ENCODE results near the gene AMBRA1. TPM values are rescaled to one million over a fixed set of nuclear protein-coding genes. Genes with fewer than 3 reads are reported as not detected.

Gene AMBRA1
- total RNA-seq, 3 donors from 2014 or later (not counting 1 experiment from before 2014, with no cell fraction given): 41.3 to 52.7 (median 46.2) TPM

DNA sequence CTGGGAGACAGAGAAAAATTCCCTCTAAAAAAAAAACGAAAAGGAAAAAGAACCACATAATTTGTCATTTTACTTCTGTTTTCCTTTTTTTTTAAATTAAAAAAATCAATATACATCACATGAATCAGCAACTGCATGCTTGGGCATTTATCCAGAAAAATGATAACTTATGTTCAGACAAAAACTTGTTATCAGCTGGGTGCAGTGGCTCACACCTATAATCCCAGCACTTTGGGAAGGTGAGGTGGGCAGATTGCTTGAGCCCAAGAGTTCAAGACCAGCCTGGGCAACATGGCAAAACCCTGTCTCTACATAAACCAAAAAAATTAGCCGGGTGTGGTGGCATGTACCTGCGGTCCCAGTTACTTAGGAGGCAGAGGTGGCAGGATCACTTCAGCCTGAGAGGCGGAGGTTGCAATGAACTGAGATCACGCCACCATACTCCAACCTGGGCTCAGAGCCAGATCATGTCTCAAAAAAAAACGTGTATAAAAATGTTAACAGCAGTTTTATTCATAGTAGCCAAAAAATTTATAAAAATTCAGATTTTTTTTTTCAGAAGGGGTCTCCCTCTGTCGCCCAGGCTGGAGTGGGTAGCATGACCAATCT lies 28.5 kb downstream of the AMBRA1 start:
- 87% methylated on average over 7 of the region's 7 CpGs for WGBS (ENCODE audit: insufficient coverage)
- intact Hi-C loops (cut with micrococcal nuclease): no loop called here
- no peak for ATAC-seq
- no peak for DNase-seq
- Histone ChIP-seq H3K9me3 (ENCODE audit: control insufficient read depth, insufficient read depth, low read length) (no peaks in the 10 kb centered on the region), H3K4me1 (ENCODE audit: control insufficient read depth, insufficient read depth, low read length) (peaks cover 5% of the 10 kb centered on the region), H3K27me3 (ENCODE audit: control insufficient read depth, insufficient read depth, low read length) (no peaks in the 10 kb centered on the region), H3K27ac (ENCODE audit: low read length) (no peak overlapping the region), H3K36me3 (ENCODE audit: control insufficient read depth, insufficient read depth, low read length) (no peaks in the 10 kb centered on the region), H3K4me3 (ENCODE audit: low read length) (no peak overlapping the region)
- no peaks in the 10 kb centered on the region for H3K27me3 Mint-ChIP-seq (ENCODE audit: low read depth in 2 of 2)
- H3K4me1 Mint-ChIP-seq: peaks cover 23 to 24% of the 10 kb centered on the region in 2 donors
- TF ChIP-seq, protein P1, sequence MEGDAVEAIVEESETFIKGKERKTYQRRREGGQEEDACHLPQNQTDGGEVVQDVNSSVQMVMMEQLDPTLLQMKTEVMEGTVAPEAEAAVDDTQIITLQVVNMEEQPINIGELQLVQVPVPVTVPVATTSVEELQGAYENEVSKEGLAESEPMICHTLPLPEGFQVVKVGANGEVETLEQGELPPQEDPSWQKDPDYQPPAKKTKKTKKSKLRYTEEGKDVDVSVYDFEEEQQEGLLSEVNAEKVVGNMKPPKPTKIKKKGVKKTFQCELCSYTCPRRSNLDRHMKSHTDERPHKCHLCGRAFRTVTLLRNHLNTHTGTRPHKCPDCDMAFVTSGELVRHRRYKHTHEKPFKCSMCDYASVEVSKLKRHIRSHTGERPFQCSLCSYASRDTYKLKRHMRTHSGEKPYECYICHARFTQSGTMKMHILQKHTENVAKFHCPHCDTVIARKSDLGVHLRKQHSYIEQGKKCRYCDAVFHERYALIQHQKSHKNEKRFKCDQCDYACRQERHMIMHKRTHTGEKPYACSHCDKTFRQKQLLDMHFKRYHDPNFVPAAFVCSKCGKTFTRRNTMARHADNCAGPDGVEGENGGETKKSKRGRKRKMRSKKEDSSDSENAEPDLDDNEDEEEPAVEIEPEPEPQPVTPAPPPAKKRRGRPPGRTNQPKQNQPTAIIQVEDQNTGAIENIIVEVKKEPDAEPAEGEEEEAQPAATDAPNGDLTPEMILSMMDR (IDR thresholded peaks at IDR 0.05): no peak
- H3K27ac Mint-ChIP-seq: no peak overlapping the region
- no peaks in the 10 kb centered on the region for H3K9me3 Mint-ChIP-seq
- H3K36me3 Mint-ChIP-seq: no peaks in the 10 kb centered on the region
- H3K4me3 Mint-ChIP-seq: no peak overlapping the region

DNA sequence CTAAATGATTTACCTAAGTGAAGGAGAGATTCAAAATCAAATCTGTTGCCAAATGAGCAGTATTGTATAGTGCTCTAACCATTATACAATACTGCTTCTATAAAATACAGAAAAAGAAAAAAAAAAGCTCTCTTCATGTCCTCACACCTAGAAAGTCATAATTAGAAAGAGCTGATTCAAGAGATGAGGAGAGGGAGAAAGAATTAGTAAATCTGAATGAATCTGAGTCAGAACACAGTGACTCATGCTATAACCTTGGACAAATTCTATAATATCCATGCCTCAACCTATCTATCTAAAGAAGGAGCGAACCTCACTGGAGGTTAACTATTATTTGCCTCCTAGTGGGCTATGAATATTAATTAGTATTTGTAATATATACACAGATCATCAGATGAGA lies 29.4 kb downstream of the AMBRA1 start:
- H3K27ac Mint-ChIP-seq: no peak overlapping the region
- H3K27ac ChIP-seq (ENCODE audit: low read length): no peak overlapping the region
- no peaks in the 10 kb centered on the region for H3K9me3 Mint-ChIP-seq
- no peaks in the 10 kb centered on the region for H3K36me3 Mint-ChIP-seq
- no peaks in the 10 kb centered on the region for H3K27me3 Mint-ChIP-seq (ENCODE audit: low read depth in 2 of 2)
- H3K4me1 ChIP-seq (ENCODE audit: control insufficient read depth, insufficient read depth, low read length): peaks cover 5% of the 10 kb centered on the region
- no peaks in the 10 kb centered on the region for H3K36me3 ChIP-seq (ENCODE audit: control insufficient read depth, insufficient read depth, low read length)
- no CpG with 5 or more reads among the region's 1 CpG for WGBS (ENCODE audit: insufficient coverage)
- DNase-seq: no peak
- no peak overlapping the region for H3K4me3 Mint-ChIP-seq
- no peak overlapping the region for H3K4me3 ChIP-seq (ENCODE audit: low read length)
- H3K4me1 Mint-ChIP-seq: peaks cover 29 to 30% of the 10 kb centered on the region in 2 donors
- H3K27me3 ChIP-seq (ENCODE audit: control insufficient read depth, insufficient read depth, low read length): no peaks in the 10 kb centered on the region
- TF ChIP-seq, protein P1 (IDR thresholded peaks at IDR 0.05): no peak
- H3K9me3 ChIP-seq (ENCODE audit: control insufficient read depth, insufficient read depth, low read length): no peaks in the 10 kb centered on the region
- intact Hi-C loops (cut with micrococcal nuclease): no loop called here
- ATAC-seq: no peak

DNA sequence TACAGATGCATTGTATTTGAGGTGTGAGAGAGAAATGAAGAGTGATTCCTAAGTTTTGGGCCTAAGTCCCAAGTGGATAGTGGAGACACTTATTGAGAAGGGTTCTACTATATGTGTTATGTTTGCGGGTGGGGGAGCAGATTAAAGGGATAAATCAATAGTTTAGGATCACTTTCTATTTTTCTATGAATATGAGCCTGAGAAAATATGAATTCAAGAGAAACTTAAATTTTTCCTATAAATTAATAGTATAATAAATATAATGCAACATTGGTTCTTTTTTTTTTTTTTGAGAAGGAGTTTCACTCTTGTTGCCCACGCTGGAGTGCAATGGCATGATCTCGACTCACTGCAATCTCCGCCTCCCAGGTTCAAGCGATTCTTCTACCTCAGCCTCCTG lies 31.3 kb downstream of the AMBRA1 start:
- H3K27me3 ChIP-seq (ENCODE audit: control insufficient read depth, insufficient read depth, low read length): no peaks in the 10 kb centered on the region
- intact Hi-C loops (cut with micrococcal nuclease): no loop called here
- no peaks in the 10 kb centered on the region for H3K36me3 Mint-ChIP-seq
- H3K36me3 ChIP-seq (ENCODE audit: control insufficient read depth, insufficient read depth, low read length): no peaks in the 10 kb centered on the region
- H3K27ac ChIP-seq (ENCODE audit: low read length): no peak overlapping the region
- H3K4me1 ChIP-seq (ENCODE audit: control insufficient read depth, insufficient read depth, low read length): peaks cover 5% of the 10 kb centered on the region
- no peak overlapping the region for H3K4me3 ChIP-seq (ENCODE audit: low read length)
- peak overlapping the region in 1 of 2 donors; percentile 91 for H3K27ac Mint-ChIP-seq
- H3K9me3 ChIP-seq (ENCODE audit: control insufficient read depth, insufficient read depth, low read length): no peaks in the 10 kb centered on the region
- 94% methylated on average over 5 of the region's 5 CpGs for WGBS (ENCODE audit: insufficient coverage)
- no peaks in the 10 kb centered on the region for H3K27me3 Mint-ChIP-seq (ENCODE audit: low read depth in 2 of 2)
- H3K4me1 Mint-ChIP-seq: peaks cover 40% of the 10 kb centered on the region in 2 donors
- TF ChIP-seq, protein P1 (IDR thresholded peaks at IDR 0.05): no peak
- ATAC-seq: no peak
- H3K9me3 Mint-ChIP-seq: no peaks in the 10 kb centered on the region
- H3K4me3 Mint-ChIP-seq: no peak overlapping the region
- DNase-seq: no peak

Measured in natural killer cell (primary cell).